T-helper 2 cell (primary cell): Measurements from ENCODE around the gene NPAS3.

Experiments
- DNase-seq, 5 experiments: peaks; one replicate each; pipeline versions ENCODE4 v3.0.0 to v3.0.0-alpha.2; 2012 to 2022

Gene NPAS3

GRCh38 chr14:33527023-33527634 is 588.5 kb downstream of the NPAS3 start:
- peak in 1 of 5 experiments; percentile 89 for DNase-seq

GRCh38 chr14:33528655-33529054 is 590.0 kb downstream of the NPAS3 start:
- no peak for DNase-seq

DNA sequence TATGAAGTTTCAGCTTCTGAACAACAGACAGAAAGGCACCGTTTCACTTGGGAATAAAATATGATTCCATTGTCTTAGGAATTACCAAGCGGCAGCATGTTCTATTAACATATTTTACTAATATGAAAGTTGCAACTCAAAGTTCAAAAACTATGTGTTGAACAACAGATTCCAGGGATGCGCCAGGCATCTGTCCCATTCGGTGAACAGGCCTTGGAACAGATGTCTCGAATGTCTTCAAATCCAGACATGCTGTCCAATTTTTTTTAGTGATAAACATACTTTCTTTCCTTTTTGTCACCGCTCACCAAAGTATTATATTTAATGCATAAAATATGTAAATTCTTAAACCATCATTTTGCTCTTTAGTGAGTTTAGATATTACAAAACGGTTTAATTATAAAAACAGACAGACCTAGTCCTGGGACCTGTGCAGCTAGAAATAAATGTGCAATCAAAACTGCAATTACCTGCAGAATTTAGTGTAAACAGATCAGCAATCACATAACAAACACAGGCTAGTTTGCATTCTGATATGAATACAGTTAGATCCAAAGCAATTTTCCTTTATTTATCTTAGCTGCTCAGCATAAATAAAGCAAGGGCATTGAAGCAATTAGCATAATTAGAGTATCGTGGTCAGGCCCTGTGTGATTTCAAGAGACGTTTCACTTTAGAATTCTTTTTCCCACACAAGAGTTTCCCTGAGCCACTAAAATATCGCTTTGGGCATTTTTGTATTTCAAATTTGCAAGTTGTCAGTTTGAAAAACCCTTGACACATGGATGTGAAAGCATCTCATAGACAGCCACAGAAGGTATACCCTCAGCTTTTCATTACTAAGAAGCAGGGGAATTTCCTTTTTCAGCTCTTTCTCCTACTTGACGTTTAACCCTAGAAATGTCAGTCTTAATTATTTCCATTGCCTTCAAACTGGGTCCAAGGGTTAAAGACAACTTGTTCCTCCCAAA is 591.4 kb downstream of the NPAS3 start:
- DNase-seq, result peak in 1 of 5 experiments; percentile 32

GRCh38 chr14:33532553-33532952 is 593.9 kb downstream of the NPAS3 start:
- DNase-seq, result no peak

DNA sequence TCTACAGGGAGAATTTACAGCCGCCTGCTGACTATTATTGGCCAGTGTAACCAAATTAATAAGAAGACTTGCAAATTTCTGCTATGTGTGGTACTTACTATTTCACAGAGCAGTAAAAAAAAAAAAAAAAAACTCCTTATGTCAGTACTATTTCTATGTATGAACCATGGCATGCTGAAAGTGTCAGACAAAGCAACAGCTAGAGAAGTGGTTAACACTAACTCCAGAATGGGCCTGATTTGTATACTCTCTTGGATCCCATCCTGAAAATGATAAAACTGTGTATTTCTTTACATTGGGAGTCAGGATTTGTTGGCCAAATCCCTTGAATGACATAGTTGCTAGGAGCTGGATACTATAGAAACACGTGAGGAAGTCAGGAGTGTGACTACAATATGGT is 595.4 kb downstream of the NPAS3 start:
- DNase-seq, result no peak

- no peak for DNase-seq
These were observed 596.0 kb downstream of the NPAS3 start for GRCh38 chr14:33534632-33535031.

DNA sequence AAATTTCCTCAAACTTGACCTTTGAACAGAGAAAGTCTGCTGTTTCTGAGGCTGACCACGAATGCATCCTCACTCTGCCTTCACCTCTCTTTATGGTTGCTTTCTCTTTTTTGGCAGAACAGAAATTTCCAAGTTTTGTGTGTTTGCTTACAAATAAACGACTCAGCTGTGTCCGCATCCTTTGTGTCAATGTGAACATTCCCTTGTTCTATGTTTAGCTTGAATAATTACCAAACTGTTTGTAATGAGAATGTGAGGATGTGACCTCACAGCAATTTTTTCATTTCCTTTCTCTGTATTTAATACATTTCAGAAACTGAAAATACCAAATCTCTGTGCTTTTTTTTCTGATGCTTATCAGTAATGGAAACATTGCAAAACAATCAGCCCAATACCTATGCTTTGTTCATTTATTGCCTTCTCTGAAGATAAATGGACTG is 601.3 kb downstream of the NPAS3 start:
- DNase-seq, result peak in 1 of 5 experiments; percentile 60

DNA sequence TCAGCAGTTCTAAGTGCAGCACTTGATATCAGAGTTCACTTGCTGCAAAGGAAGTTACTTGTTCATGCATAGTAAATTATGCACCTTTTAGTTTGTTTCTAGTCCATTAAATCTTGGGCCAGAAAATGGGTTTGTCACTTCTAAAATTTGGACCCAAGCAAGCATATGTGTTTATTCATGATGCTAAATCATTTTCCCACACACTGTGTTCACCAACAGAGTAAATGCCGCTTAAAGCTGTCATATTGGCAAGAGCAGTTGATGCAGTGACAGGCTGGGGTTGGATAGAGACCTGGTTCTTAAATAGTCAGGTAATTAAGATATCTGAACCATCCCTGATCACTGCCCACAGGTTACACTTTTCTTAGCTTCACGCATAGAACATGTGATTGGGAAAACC is 602.5 kb downstream of the NPAS3 start:
- no peak for DNase-seq

GRCh38 chr14:33542338-33543287 is 603.9 kb downstream of the NPAS3 start:
- DNase-seq, result no peak

GRCh38 chr14:33545696-33546095 is 607.0 kb downstream of the NPAS3 start:
- DNase-seq, result no peak

DNA sequence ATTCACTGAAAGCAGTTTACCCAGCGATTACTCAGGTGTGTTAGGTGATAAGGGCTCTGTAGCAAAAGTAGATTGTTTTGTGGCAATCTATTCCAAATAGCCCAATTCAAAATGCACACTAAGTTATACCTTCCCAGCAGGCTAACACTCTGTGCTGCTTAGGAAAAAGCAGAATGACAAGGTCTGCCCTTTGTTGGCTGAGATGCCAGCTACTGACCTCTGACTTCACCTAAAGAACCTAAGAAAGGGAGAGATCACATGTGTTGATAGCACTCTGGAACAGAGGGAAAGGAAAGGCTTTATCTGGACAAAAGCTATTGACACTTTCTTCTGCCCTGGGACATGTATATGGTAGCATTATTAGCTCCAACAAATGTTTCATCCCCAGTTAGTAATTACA is 609.9 kb downstream of the NPAS3 start:
- DNase-seq, result no peak

GRCh38 chr14:33551963-33552362 is 613.3 kb downstream of the NPAS3 start:
- DNase-seq, result no peak

DNA sequence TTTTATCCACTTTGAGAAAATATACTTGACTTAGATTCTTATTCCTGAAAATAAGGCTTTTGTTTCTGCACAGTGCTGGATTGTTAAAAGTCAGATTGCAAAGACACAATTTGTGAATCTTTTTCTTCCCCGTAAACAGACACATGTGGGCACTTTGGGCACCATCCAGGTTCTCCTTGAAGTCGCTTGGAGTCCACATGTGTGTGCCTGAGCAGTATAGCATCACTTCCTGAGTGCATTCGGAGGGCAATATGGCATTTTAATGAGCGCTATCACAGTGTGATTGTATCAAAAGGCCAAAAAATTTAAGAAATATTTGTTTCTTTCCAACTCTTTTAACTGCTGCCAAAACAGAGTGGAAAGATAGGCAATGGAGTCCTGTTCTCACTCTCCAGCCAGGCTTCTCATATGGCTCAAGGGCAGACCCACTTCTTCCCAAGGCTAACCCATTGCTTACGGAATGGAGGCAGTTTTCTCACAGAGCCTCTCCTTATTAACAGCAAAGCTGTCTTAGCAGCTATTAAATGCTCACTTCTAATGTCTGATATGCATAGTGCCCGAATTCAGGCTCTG is 615.1 kb downstream of the NPAS3 start:
- DNase-seq, result no peak

DNA sequence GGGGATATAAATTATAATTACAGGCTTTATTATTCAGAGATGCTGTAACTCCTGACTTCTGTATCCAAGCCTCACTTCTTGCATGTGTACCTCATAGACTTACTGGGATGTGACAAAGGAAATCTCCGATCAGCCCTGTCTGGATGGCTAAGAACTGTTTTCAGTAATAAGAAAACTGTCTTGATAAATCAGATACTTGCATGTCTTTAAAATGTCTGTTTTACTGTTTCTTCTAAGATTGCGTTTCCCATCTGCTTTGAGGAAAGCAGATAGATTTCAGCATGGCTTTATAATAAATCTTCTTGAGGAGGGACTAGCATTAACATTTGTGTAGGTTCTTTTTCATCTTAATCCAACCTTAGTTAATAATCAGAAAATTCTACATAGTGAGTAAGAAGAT is 616.3 kb downstream of the NPAS3 start:
- no peak for DNase-seq

- DNase-seq, result no peak
These were observed 617.2 kb downstream of the NPAS3 start for GRCh38 chr14:33555710-33556350.

GRCh38 chr14:33556382-33557121 is 617.9 kb downstream of the NPAS3 start:
- DNase-seq, result no peak

DNA sequence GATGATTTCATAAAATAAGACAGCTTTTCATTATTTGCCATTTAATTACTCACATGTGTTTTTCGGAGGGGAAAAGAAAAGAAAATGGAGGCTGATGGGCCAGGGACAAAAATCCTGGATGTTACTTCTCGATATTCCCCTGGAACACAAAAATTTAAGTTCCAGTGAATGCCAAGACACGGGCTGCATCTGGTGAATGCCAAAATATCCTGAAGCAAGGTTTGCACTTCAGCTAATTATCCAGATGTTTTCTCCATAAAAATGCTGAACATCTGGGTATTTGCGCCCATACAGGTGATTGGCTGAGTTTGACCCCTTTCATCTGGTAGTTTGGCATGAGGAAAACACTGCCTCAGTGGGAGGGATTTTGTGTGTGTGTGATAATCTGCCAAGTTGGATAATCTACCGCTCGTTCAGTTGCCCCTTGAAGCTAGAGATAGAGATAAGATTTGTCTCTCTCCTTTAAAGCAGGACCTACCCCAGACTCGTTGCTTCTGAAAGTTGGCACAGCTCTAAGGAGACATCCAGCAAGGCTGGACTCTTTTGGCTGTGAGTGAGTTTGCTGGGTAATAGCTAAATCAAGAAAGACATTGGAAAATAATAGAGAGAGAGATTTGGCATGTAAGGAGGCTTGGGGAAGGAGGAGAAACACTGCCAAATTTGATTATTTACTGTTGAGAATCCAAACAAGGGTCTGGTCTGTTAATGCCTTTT is 622.2 kb downstream of the NPAS3 start:
- DNase-seq, result no peak

DNA sequence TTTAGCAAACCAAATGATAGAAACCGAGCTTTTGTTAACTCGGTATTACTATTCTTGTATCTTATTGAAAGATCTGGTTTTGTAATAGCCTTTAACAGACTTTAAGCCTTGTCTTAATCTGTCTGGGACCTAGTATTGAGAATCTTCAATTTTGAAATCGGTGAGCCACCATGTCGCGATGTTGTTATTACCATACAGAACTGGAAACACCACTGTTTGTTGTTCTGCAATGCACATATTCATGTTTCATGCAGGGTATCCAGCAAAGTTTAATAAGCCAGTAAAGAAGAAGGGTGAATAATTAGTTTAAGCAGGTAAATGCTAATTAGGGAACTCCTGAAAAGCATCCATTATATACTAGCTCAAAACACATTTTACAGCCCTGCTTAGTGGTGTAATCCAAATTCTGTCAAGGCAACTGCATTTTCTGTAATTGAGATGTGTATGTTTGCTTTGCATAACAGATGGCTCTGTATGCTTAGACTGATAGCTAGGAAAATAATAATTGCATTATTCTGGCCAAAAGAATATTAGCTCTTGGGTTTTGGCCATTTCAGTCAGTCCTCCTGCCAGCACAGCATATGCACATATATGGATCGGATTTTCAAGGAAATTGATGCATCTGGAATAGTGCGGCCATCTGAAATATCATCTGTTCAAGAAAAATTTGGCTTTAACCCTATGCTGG is 623.0 kb downstream of the NPAS3 start:
- no peak for DNase-seq

DNA sequence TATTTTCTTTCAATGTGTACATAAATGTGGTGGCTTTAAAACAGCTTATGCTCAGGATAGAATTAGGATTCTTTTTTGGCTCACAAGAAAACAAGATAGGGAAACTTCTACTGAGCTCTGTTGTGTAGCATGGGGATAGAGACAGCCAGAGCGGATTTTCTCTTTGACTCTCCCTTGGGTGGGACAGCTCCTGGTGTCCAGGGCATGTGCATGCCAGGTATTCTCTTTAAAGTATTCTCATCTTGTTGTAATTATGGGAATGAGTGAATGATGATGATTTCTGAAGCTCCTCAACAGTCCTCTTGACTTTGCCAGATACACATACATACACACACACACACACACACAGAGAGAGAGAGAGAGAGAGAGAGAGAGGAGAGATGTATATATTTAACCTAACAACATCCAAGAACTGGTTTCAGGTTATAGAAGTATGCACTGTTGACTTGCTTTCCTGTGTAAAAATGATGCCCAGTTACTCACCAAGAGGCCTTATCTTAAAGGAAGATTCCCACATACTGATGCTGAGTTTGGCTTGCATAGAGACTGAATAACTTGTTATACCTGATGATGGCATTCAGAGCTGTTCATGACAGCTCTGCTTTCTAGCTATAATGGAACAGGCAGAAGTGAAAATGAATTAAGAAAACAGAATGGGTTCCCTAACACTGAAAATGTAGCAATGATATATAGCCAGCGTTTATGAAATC is 624.7 kb downstream of the NPAS3 start:
- no peak for DNase-seq
